ENCODE data around the gene CORO2A. TPM values are rescaled to one million over a fixed set of nuclear protein-coding genes. Genes with fewer than 3 reads are reported as not detected.

Gene CORO2A
- total and polyA plus RNA-seq, 11 donors, result 0.09 to 2.2 (median 0.22) TPM

- H3K27me3 ChIP-seq, result peaks cover 0 to 2% (median 0%) of the 10 kb centered on the region in 9 donors
- no peaks in the 10 kb centered on the region for H3K4me1 ChIP-seq
- no peak for ATAC-seq
- H3K4me3 ChIP-seq, result no peak overlapping the region
- intact Hi-C loops (cut with DNase I), result no loop called here
- no peaks in the 10 kb centered on the region for H3K9me3 ChIP-seq
- no peaks in the 10 kb centered on the region for H3K36me3 ChIP-seq
- DNase-seq, result no peak
- no peak overlapping the region for H3K27ac ChIP-seq
- TF ChIP-seq CTCF (IDR thresholded peaks at IDR 0.05) (no peak), POLR2A (IDR thresholded peaks at IDR 0.05) (no peak)
- 83 to 89% (median 86%) methylated on average over 5 of the region's 5 CpGs for WGBS, 4 donors
These were observed 51.9 kb downstream of the CORO2A start for GRCh38 chr9:98140503-98140902.

- Histone ChIP-seq H3K4me1 (no peaks in the 10 kb centered on the region), H3K4me3 (no peak overlapping the region), H3K36me3 (peaks cover 0 to 11% (median 0%) of the 10 kb centered on the region in 9 donors), H3K27ac (no peak overlapping the region), H3K9me3 (no peaks in the 10 kb centered on the region), H3K27me3 (peaks cover 0 to 2% (median 0%) of the 10 kb centered on the region in 9 donors)
- intact Hi-C loops (cut with DNase I), result no loop called here
- ATAC-seq (no peak), DNase-seq (no peak)
- TF ChIP-seq CTCF (IDR thresholded peaks at IDR 0.05) (no peak), POLR2A (IDR thresholded peaks at IDR 0.05) (no peak)
These were observed 55.9 kb downstream of the CORO2A start for GRCh38 chr9:98136489-98136888.

- intact Hi-C loops (cut with DNase I), result no loop called here
- H3K9me3 ChIP-seq, result no peaks in the 10 kb centered on the region
- H3K27me3 ChIP-seq, result peaks cover 0 to 2% (median 0%) of the 10 kb centered on the region in 9 donors
- ATAC-seq (no peak), DNase-seq (no peak)
- WGBS, 4 donors, result 88 to 92% (median 91%) methylated on average over 7 of the region's 7 CpGs
- H3K36me3 ChIP-seq, result peaks cover 0 to 11% (median 0%) of the 10 kb centered on the region in 9 donors
- no peaks in the 10 kb centered on the region for H3K4me1 ChIP-seq
- TF ChIP-seq POLR2A (IDR thresholded peaks at IDR 0.05), result no peak
- no peak overlapping the region for H3K27ac ChIP-seq
- H3K4me3 ChIP-seq, result no peak overlapping the region
These were observed 56.5 kb downstream of the CORO2A start for GRCh38 chr9:98135938-98136337.

GRCh38 chr9:98135558-98135934 is 56.9 kb downstream of the CORO2A start:
- DNase-seq, result no peak
- TF ChIP-seq POLR2A (IDR thresholded peaks at IDR 0.05) (no peak), CTCF (IDR thresholded peaks at IDR 0.05) (no peak)
- no peak overlapping the region for H3K27ac ChIP-seq
- H3K4me1 ChIP-seq, result no peaks in the 10 kb centered on the region
- ATAC-seq, result no peak
- peaks cover 0 to 2% (median 0%) of the 10 kb centered on the region in 9 donors for H3K27me3 ChIP-seq
- intact Hi-C loops (cut with DNase I), result no loop called here
- peaks cover 0 to 11% (median 0%) of the 10 kb centered on the region in 9 donors for H3K36me3 ChIP-seq
- H3K4me3 ChIP-seq, result no peak overlapping the region
- no peaks in the 10 kb centered on the region for H3K9me3 ChIP-seq
- WGBS, 4 donors, result 85 to 94% (median 89%) methylated on average over 4 of the region's 4 CpGs

Data from heart left ventricle (tissue), 16 donors.